Measurements from ENCODE around the gene HMGN2. TPM values are rescaled to one million over a fixed set of nuclear protein-coding genes. Genes with fewer than 3 reads are reported as not detected.

The HMGN2 gene
- total RNA-seq, 1 donor from 2014 or later = 295 TPM

GRCh38 chr1:26524181-26524580, 51.9 kb downstream of the HMGN2 start:
- Mint-ChIP-seq H3K27me3 (ENCODE audit: unreplicated experiment) (peaks cover 18% of the 10 kb centered on the region), H3K36me3 (ENCODE audit: unreplicated experiment) (no peaks in the 10 kb centered on the region), H3K4me3 (ENCODE audit: unreplicated experiment) (no peak overlapping the region), H3K4me1 (ENCODE audit: unreplicated experiment) (peaks cover 2% of the 10 kb centered on the region), H3K27ac (ENCODE audit: unreplicated experiment) (no peak overlapping the region), H3K9me3 (ENCODE audit: unreplicated experiment) (no peaks in the 10 kb centered on the region)
- no peak for TF ChIP-seq CTCF (IDR thresholded peaks at IDR 0.05)
- no peak for DNase-seq (ENCODE audit: extremely low spot score, unreplicated experiment)

Other genes starting within 250 kb of the HMGN2 start
- gene CEP85, start 238.2 kb upstream of the HMGN2 start, total RNA-seq = 16.5 and 17.7 TPM in 2 replicates
- 138 and 140 TPM in 2 replicates for gene SH3BGRL3, start 192.4 kb upstream of the HMGN2 start, total RNA-seq
- gene UBXN11, start 165.8 kb upstream of the HMGN2 start, total RNA-seq = 16.6 and 17.0 TPM in 2 replicates
- not detected in 2 replicates for gene CD52, start 154.5 kb upstream of the HMGN2 start, total RNA-seq
- not detected in 2 replicates for gene CRYBG2, start 118.3 kb upstream of the HMGN2 start, total RNA-seq
- not detected in 2 replicates for gene ZNF683, start 99.7 kb upstream of the HMGN2 start, total RNA-seq
- gene LIN28A, start 61.6 kb upstream of the HMGN2 start, total RNA-seq = not detected in 2 replicates
- gene DHDDS, start 40.1 kb upstream of the HMGN2 start, total RNA-seq = 50.4 and 53.9 TPM in 2 replicates
- gene RPS6KA1, start 57.3 kb downstream of the HMGN2 start, total RNA-seq = 4.4 TPM in 2 replicates
- gene ARID1A, start 223.6 kb downstream of the HMGN2 start, total RNA-seq = 70.0 and 78.7 TPM in 2 replicates

All from osteocyte (in vitro differentiated cells).